ENCODE data around the gene EPHA2. TPM values are rescaled to one million over a fixed set of nuclear protein-coding genes. Genes with fewer than 3 reads are reported as not detected.

EPHA2 gene
- total and polyA plus RNA-seq, 11 donors = 5.6 to 34.7 (median 14.6) TPM

DNA sequence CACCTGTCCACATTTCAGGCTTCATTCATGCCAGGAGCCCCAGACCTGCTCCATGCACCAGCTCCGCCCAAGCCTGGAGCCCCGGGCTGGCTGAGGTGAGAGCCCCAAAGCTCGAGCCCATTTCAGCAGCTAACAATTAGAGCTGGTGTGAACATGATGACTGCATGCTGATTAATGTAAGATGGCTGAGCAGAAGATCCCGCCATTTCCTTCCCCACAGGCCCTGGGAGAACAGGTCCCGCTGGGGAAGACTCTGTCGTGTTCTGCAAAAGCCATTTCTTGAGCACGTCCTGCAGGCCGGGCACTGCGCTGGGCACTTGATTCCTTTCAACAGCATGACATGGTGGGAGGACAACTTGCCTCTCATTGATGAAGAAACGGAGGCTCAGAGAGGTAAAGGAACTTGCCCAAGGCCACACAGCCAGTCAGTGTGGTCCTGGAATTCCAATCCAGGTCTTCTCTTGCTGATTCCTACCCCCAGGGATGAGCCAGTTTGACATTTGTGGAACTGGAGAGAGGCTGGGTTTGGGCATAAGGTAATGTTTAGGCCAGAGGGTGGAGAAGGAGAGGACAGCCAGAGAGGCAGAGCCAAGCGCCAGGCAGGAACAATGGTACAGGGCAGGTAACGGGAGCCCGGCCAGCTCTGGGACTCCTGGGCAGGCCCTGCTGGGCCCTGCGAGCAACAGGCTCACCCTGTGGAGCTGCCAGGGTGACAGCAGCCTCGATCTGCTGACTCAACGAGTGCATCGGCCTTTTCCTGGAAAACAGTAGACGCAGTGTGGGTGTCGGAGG, 28.1 kb upstream of the EPHA2 start:
- WGBS, 4 donors = 81 to 90% (median 87%) methylated on average over 13 to 19 of the region's 19 CpGs

DNA sequence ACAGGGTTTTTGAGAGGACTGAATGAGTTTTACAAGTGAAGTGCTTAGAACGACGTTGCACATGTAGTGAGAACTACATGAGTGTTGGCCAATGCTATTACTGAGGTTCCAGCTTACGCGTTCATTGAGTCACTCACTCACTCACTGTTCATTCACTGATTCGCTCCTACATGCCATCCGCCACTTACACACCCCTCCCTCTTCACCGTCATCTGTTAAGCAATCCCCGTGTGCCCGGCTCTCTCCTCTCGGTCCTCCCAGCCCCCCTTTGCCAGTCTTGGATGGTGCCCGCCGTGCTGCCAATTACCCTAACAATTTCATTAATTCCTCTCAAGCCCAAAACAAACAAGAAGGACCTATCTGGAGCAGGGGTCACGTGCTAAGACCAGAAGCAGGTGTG, 27.3 kb upstream of the EPHA2 start:
- H3K4me1 ChIP-seq = peaks cover 0 to 29% (median 21%) of the 10 kb centered on the region in 12 donors
- intact Hi-C loops (cut with DNase I) = loop anchor here in 3 of 10 donors (2.0 to 5.0 kb wide), 2 partner anchors 28 to 36 kb away; no protein-coding TSS in a partner anchor
- no peak overlapping the region for H3K4me3 ChIP-seq
- no peak for DNase-seq
- H3K27me3 ChIP-seq = no peaks in the 10 kb centered on the region
- peak overlapping the region in 2 of 12 donors; percentile 88 to 91 for H3K27ac ChIP-seq
- ATAC-seq = no peak
- no peaks in the 10 kb centered on the region for H3K36me3 ChIP-seq
- no peaks in the 10 kb centered on the region for H3K9me3 ChIP-seq
- TF ChIP-seq, protein P1, sequence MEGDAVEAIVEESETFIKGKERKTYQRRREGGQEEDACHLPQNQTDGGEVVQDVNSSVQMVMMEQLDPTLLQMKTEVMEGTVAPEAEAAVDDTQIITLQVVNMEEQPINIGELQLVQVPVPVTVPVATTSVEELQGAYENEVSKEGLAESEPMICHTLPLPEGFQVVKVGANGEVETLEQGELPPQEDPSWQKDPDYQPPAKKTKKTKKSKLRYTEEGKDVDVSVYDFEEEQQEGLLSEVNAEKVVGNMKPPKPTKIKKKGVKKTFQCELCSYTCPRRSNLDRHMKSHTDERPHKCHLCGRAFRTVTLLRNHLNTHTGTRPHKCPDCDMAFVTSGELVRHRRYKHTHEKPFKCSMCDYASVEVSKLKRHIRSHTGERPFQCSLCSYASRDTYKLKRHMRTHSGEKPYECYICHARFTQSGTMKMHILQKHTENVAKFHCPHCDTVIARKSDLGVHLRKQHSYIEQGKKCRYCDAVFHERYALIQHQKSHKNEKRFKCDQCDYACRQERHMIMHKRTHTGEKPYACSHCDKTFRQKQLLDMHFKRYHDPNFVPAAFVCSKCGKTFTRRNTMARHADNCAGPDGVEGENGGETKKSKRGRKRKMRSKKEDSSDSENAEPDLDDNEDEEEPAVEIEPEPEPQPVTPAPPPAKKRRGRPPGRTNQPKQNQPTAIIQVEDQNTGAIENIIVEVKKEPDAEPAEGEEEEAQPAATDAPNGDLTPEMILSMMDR (IDR thresholded peaks at IDR 0.05) = no peak
- TF ChIP-seq POLR2A (IDR thresholded peaks at IDR 0.05) = no peak
- 85 to 87% (median 86%) methylated on average over 13 of the region's 13 CpGs for WGBS, 4 donors

More for the DNA sequence above, 28.1 kb upstream of the EPHA2 start:
- DNase-seq (no peak), ATAC-seq (no peak)
- intact Hi-C loops (cut with DNase I) = loop anchor here in 3 of 10 donors (2.0 to 5.0 kb wide), 2 partner anchors 29 to 37 kb away; no protein-coding TSS in a partner anchor
- Histone ChIP-seq H3K27ac (no peak overlapping the region), H3K4me3 (no peak overlapping the region), H3K36me3 (no peaks in the 10 kb centered on the region), H3K27me3 (no peaks in the 10 kb centered on the region), H3K4me1 (peaks cover 0 to 31% (median 21%) of the 10 kb centered on the region in 12 donors), H3K9me3 (no peaks in the 10 kb centered on the region)
- no peak for TF ChIP-seq POLR2A (IDR thresholded peaks at IDR 0.05)

DNA sequence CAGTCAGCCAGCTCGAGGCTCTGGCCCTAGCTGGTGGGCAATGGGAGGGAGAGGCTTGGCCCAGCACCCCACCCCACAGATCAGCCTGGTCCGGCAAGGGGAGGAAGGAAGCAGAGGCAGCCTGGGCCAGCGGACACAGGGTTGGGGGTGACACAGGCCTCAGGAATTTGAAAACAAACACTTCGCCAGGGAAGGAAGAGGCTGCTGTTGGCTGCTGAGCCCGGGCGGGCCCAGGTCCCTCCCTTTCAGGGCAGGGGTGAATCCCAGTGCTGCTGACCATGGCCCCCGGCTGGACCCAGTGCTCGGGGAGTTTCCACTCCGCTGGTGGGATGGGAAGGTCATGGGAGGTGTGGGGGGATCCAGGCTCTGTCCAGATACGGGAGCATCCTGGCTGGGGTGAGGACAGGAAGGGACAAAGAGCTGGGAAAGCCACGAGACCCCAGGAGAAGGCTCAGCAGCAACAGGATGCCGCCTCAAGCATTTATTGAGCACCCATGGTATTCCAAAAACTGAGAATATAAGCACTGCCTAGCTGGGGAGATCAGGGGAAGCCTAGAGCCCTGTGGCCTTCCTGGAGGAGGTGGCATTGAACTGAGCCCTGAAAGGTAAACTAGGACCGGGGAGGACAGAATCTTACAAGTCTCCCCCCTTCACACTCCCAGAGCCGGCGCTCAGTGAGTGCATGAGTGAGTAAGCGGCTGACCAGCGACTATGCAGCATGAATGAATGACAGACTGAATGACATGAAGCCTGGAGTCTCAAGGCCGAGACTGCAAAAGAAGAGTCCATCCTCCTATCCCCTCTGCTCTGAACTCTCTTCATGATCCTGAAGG, 26.2 kb upstream of the EPHA2 start:
- H3K9me3 ChIP-seq = no peaks in the 10 kb centered on the region
- peak overlapping the region; percentile 78 to 98 (median 88) for H3K27ac ChIP-seq
- ATAC-seq = peak; percentile 87 to 98 (median 94)
- intact Hi-C loops (cut with DNase I) = loop anchor here in 4 of 10 donors (2.0 to 5.0 kb wide), 3 partner anchors 25 to 35 kb away; partner anchors contain the start of gene EPHA2 (in 1 of the 4)
- no peaks in the 10 kb centered on the region for H3K27me3 ChIP-seq
- DNase-seq = peak; percentile 88 to 91 (median 90)
- TF ChIP-seq POLR2A (IDR thresholded peaks at IDR 0.05) = peak in 1 of 2 donors; percentile 38
- TF ChIP-seq, protein P1 (IDR thresholded peaks at IDR 0.05) = no peak
- H3K4me1 ChIP-seq = peaks cover under 1 to 30% (median 20%) of the 10 kb centered on the region in 12 donors
- H3K4me3 ChIP-seq = peak overlapping the region in 1 of 12 donors; percentile 22
- H3K36me3 ChIP-seq = no peaks in the 10 kb centered on the region
- WGBS, 4 donors = 47 to 59% (median 52%) methylated on average over 11 to 18 of the region's 18 CpGs

DNA sequence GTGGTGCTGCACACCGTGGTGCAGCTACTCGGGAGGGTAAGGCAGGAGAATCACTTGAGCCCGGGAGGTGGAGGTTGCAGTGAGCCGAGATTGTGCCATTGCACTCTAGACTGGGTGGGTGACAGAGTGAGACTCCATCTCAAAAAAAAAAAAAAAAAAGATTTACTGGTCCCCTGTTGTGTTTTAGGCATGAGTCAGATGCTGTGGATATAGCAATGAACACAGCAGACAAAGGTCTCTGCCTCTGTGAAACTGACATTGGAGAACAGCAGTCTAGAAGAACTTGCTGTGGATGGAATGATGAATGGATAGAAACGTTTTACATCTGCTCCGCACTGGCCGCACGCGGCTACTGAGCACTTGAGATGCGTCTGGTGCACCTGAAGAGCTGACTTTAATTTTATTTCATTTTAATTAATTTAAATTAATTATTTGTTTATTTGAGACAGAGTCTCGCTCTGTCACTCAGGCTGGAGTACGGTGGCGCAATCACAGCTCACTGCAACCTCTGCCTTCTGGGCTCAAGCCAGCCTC, 24.5 kb upstream of the EPHA2 start:
- ATAC-seq = no peak
- Histone ChIP-seq H3K9me3 (no peaks in the 10 kb centered on the region), H3K27ac (peak overlapping the region in 3 of 12 donors; percentile 79 to 88 (median 87)), H3K4me1 (peaks cover 12 to 47% (median 36%) of the 10 kb centered on the region in 12 donors), H3K36me3 (no peaks in the 10 kb centered on the region), H3K4me3 (no peak overlapping the region), H3K27me3 (no peaks in the 10 kb centered on the region)
- WGBS, 4 donors = 88 to 93% (median 90%) methylated on average over 13 of the region's 13 CpGs
- no peak for DNase-seq
- intact Hi-C loops (cut with DNase I) = loop anchor here in 2 of 10 donors (2.0 to 5.0 kb wide), 2 partner anchors 24 to 33 kb away; partner anchors contain the start of gene EPHA2 (in 1 of the 2)
- TF ChIP-seq POLR2A (IDR thresholded peaks at IDR 0.05) = no peak
- TF ChIP-seq, protein P1 (IDR thresholded peaks at IDR 0.05) = no peak
